PC-9 (cell line): ENCODE data around the gene MVP. TPM values are rescaled to one million over a fixed set of nuclear protein-coding genes. Genes with fewer than 3 reads are reported as not detected.
"Not testable (repeated sequence)": the region's sequence is repeated elsewhere in the genome, so short reads cannot be mapped to it uniquely, and the experiment has no call there.

Experiments
- BruUV-seq: library from RNA; stranded (reverse); fragments of 400-500 nt; replicated peaks from 2 replicates; lab custom pipeline; 2021; lab: Mats Ljungman, UMichigan
- CTCF ChIA-PET: fragments of 300-600 bp; sonication (Branson Sonifier 250); formaldehyde crosslinking; loops from one replicate; lab custom pipeline; 2022; ENCODE audit warnings: antibody characterized with exemption; lab: Charles Lee
- POLR2A ChIA-PET: fragments of 300-600 bp; sonication (Branson Sonifier 250); formaldehyde crosslinking; loops from one replicate; lab custom pipeline; 2022; ENCODE audit warnings: antibody characterized with exemption; ENCODE audit not compliant: unreplicated experiment; lab: Charles Lee
- DNase-seq, 2 experiments: peaks; one replicate each; pipeline versions ENCODE4 v3.0.0 to v3.0.0-alpha.2; 2015 to 2022; ENCODE audit warnings: mixed read lengths in 1 of 2
- H2AFZ ChIP-seq: fragments of 200-600 bp; sonication (generic); 2 replicates; pipeline ENCODE4 v1.8.1; 2017; ENCODE audit warnings: antibody characterized with exemption
- H3F3A ChIP-seq: fragments of 200-600 bp; sonication (generic); 2 replicates; pipeline ENCODE4 v1.8.1; 2017; ENCODE audit warnings: antibody characterized with exemption, mild to moderate bottlenecking, low read depth; ENCODE audit not compliant: insufficient read depth
- H3K27ac ChIP-seq: fragments of 200-600 bp; sonication (generic); 2 replicates; pipeline ENCODE4 v1.6.1; 2016; ENCODE audit warnings: mixed run types
- H3K27me3 ChIP-seq: fragments of 200-600 bp; sonication (generic); 2 replicates; pipeline ENCODE4 v1.6.1; 2016; ENCODE audit warnings: low read depth, mixed run types; ENCODE audit not compliant: insufficient read depth
- H3K36me3 ChIP-seq: fragments of 200-600 bp; sonication (generic); 2 replicates; pipeline ENCODE4 v1.6.1; 2016; ENCODE audit warnings: low read depth, mixed run types
- H3K4me1 ChIP-seq: fragments of 200-600 bp; sonication (generic); replicated peaks from 2 replicates; pipeline ENCODE4 v1.6.1; 2016; ENCODE audit warnings: mixed run types; ENCODE audit not compliant: insufficient read depth
- H3K4me2 ChIP-seq: fragments of 200-600 bp; sonication (generic); 2 replicates; pipeline ENCODE4 v1.6.1; 2017; ENCODE audit warnings: mixed run types
- H3K4me3 ChIP-seq: fragments of 200-600 bp; sonication (generic); 2 replicates; pipeline ENCODE4 v1.6.1; 2016; ENCODE audit warnings: mixed run types
- H3K79me2 ChIP-seq: fragments of 200-600 bp; sonication (generic); 2 replicates; pipeline ENCODE4 v1.6.1; 2017; ENCODE audit warnings: low read depth, mixed run types
- H3K9me2 ChIP-seq: fragments of 200-600 bp; sonication (generic); 2 replicates; pipeline ENCODE4 v1.8.1; 2017; ENCODE audit warnings: mild to moderate bottlenecking; ENCODE audit not compliant: insufficient read depth
- H3K9me3 ChIP-seq: fragments of 200-600 bp; sonication (generic); 2 replicates; pipeline ENCODE4 v1.8.1; 2016; ENCODE audit warnings: low read depth; ENCODE audit not compliant: insufficient read depth
- H4K20me1 ChIP-seq: fragments of 200-600 bp; sonication (generic); 2 replicates; pipeline ENCODE4 v1.8.1; 2017; ENCODE audit not compliant: insufficient read depth
- CTCF ChIP-seq: fragments of 200-600 bp; sonication (generic); conservative IDR thresholded peaks from 2 replicates; pipeline ENCODE4 v1.6.1; 2017; ENCODE audit warnings: mixed run types, antibody characterized with exemption, mild to moderate bottlenecking, moderate library complexity
- EZH2 ChIP-seq: fragments of 200-600 bp; sonication (generic); IDR thresholded peaks from 2 replicates; pipeline ENCODE4 v1.8.0; 2017; ENCODE audit warnings: antibody characterized with exemption, low read depth
- intact Hi-C: fragments of 100-400 bp; cut with micrococcal nuclease; formaldehyde crosslinking; loops from one replicate; pipeline ENCODE4 v1.10.0; 2022; ENCODE audit not compliant: unreplicated experiment
- total RNA-seq: library from RNA; stranded (reverse); gene quantifications from 2 replicates; pipeline ENCODE4 v1.2.3, GENCODE V29; 2021

MVP gene
- total RNA-seq, 1 experiment from 2014 or later = 208 TPM

- H3K9me3 ChIP-seq = no peaks in the 10 kb centered on the region
- ChIA-PET CTCF (interaction anchor here (1.7 kb wide), 1 partner anchor 22 kb away, joined by 8 read pairs; no protein-coding TSS in a partner anchor), POLR2A (interaction anchor here (0.6 kb wide), 1 partner anchor 595 kb away, joined by 8 read pairs; no protein-coding TSS in a partner anchor)
- no peaks in the 10 kb centered on the region for H4K20me1 ChIP-seq
- H3K36me3 ChIP-seq = no peaks in the 10 kb centered on the region
- H3K4me1 ChIP-seq = peaks cover 48% of the 10 kb centered on the region
- no peak overlapping the region for H2AFZ ChIP-seq
- peaks cover 37% of the 10 kb centered on the region for H3K79me2 ChIP-seq
- BruUV-seq = no TSS peak
- no peaks in the 10 kb centered on the region for H3K9me2 ChIP-seq
- peaks cover 44% of the 10 kb centered on the region; the same call in 1 of the 2 replicates for H3F3A ChIP-seq
- no peak for DNase-seq
- H3K4me2 ChIP-seq = no peak overlapping the region
- no peak overlapping the region for H3K4me3 ChIP-seq
- no peaks in the 10 kb centered on the region for H3K27me3 ChIP-seq
- TF ChIP-seq CTCF (no peak), EZH2 (no peak)
- H3K27ac ChIP-seq = no peak overlapping the region
- intact Hi-C loops = no loop called here
These were observed 6.1 kb downstream of the MVP start for GRCh38 chr16:29826342-29826695.

GRCh38 chr16:29830774-29831173, 10.5 kb downstream of the MVP start:
- POLR2A ChIA-PET = no interaction called here
- TF ChIP-seq EZH2 = no peak
- TF ChIP-seq CTCF = no peak
- no peak overlapping the region for H2AFZ ChIP-seq
- H3K79me2 ChIP-seq = peaks cover 5% of the 10 kb centered on the region; the same call in 1 of the 2 replicates
- CTCF ChIA-PET = interaction anchor here (0.6 kb wide), 1 partner anchor 1223 kb away, joined by 7 read pairs; no protein-coding TSS in a partner anchor
- no peak overlapping the region for H3K4me2 ChIP-seq
- no peaks in the 10 kb centered on the region for H3K27me3 ChIP-seq
- no peaks in the 10 kb centered on the region for H3K9me3 ChIP-seq
- H3K4me1 ChIP-seq = peaks cover 5% of the 10 kb centered on the region
- H4K20me1 ChIP-seq = no peaks in the 10 kb centered on the region
- no peak overlapping the region for H3K27ac ChIP-seq
- H3K4me3 ChIP-seq = no peak overlapping the region
- no peak for DNase-seq
- H3K36me3 ChIP-seq = peaks cover 4% of the 10 kb centered on the region; the same call in 1 of the 2 replicates
- intact Hi-C loops = no loop called here
- no TSS peak for BruUV-seq
- H3F3A ChIP-seq = peaks cover 10% of the 10 kb centered on the region; the same call in 1 of the 2 replicates
- no peaks in the 10 kb centered on the region for H3K9me2 ChIP-seq

GRCh38 chr16:29831490-29831889, 11.2 kb downstream of the MVP start:
- ChIA-PET CTCF (interaction anchor here (0.6 kb wide), 1 partner anchor 1222 kb away, joined by 7 read pairs; no protein-coding TSS in a partner anchor), POLR2A (no interaction called here)

GRCh38 chr16:29833219-29833618, 13.0 kb downstream of the MVP start:
- H3K27me3 ChIP-seq, BruUV-seq, DNase-seq, H3K79me2 ChIP-seq, H4K20me1 ChIP-seq, H3F3A ChIP-seq, H3K36me3 ChIP-seq, H3K27ac ChIP-seq, H2AFZ ChIP-seq, H3K4me2 ChIP-seq, intact Hi-C loops, H3K4me3 ChIP-seq, H3K4me1 ChIP-seq, H3K9me2 ChIP-seq, H3K9me3 ChIP-seq: not testable (repeated sequence)
- POLR2A ChIA-PET = interaction anchor here (0.8 kb wide), 1 partner anchor 17 kb away, joined by 7 read pairs; the partner anchor contains the start of gene PAGR1
- CTCF ChIA-PET = interaction anchor here (0.6 kb wide), 1 partner anchor 66 kb away, joined by 3 read pairs; the partner anchor contains the start of gene SEZ6L2

More at GRCh38 chr16:29831490-29831889, 11.2 kb downstream of the MVP start:
- Histone ChIP-seq H3K27ac (no peak overlapping the region), H4K20me1 (no peaks in the 10 kb centered on the region), H3K79me2 (no peaks in the 10 kb centered on the region), H3F3A (peaks cover 8% of the 10 kb centered on the region; the same call in 1 of the 2 replicates), H3K27me3 (no peaks in the 10 kb centered on the region), H3K9me3 (no peaks in the 10 kb centered on the region), H2AFZ (no peak overlapping the region), H3K4me3 (no peak overlapping the region), H3K4me2 (no peak overlapping the region), H3K9me2 (no peaks in the 10 kb centered on the region), H3K4me1 (no peaks in the 10 kb centered on the region), H3K36me3 (peaks cover 4% of the 10 kb centered on the region; the same call in 1 of the 2 replicates)
- intact Hi-C loops = no loop called here
- TF ChIP-seq EZH2 (no peak), CTCF (no peak)
- no peak for DNase-seq
- no TSS peak for BruUV-seq
